Retina (tissue), 1 donor: Measurements from ENCODE around the gene CYP19A1.

ENCODE experiments used
- DNase-seq: peaks from one replicate; pipeline ENCODE4 v3.0.0-alpha.2; 2016

Gene CYP19A1

DNA sequence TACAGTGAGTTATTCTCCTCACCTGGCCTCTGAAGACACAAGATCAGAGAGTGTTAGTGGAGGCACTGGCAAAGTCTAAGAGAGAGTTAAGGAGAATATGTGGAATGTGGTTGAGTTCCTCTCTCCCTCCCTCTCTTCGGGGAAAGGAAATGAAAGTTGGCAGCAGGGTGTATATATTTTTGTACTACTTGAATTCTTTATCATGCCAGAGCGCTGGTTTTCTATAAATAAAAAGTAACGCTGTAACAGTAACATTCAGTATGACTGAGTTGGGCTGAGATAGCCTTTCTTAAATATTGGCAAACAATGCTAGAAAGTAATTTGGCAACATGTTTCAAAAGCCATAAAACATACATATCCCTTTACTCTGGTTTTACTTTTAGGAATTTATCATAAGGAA lies 166.2 kb downstream of the CYP19A1 start:
- no peak for DNase-seq

GRCh38 chr15:51171634-51171932 lies 166.8 kb downstream of the CYP19A1 start:
- no peak for DNase-seq

DNA sequence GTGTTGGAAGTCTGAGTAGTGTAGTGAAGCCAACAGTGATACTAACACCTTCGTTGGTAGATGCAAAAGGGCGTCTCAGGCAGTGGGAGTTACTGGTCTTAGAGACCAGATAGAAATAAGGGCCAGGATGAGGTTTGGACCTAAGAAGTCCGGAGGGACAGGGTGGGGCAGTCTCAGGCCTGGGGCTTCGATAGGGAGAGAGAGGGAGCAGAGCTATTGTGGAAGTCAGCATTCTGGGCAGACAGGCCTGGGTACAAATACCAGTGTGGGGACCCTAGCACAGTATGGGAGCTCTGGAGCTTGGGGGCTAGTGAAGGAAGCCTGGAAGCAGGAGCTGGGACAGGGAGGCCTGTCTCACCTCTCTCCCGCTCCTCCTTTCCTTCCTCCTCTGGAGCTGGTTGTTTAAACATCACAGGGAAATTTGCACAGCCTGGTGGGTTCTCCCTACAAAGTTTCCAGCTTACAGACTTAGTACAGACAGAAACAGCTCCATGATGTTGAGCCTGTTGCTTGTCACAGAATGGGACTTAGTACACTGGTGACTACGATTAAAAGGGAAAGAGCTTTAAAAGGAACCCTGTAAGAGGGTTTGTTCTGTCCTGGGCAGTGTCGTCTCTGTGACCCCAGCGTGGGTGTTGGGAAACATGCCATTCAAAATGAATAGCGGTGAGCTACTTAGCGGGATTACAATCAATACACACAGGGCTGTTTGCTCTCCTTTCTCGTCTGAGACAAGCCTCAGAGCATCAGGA lies 167.3 kb downstream of the CYP19A1 start:
- no peak for DNase-seq

DNA sequence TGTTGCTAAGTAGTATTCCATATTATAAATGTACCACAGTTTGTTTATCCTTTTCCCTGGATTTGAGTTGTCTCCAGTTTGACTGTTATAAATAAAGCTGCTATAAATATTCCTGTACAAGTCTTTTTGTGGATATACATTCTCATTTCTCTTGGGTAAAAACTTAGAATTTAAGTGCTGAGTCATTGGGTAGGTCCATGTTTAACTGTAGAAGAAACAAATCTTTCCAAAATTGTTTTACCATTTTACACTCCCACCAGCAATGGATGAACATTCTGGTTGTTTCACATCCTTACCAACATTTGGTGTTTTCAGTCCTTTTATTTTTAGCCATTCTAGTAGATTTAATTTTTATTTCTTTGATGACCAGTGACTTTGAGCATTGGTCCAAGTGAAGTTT lies 169.7 kb downstream of the CYP19A1 start:
- no peak for DNase-seq

- no peak for DNase-seq
Measured at GRCh38 chr15:51163843-51164242, 174.6 kb downstream of the CYP19A1 start.

- peak; percentile 72 for DNase-seq
Measured at GRCh38 chr15:51162865-51163762, 175.3 kb downstream of the CYP19A1 start.

DNA sequence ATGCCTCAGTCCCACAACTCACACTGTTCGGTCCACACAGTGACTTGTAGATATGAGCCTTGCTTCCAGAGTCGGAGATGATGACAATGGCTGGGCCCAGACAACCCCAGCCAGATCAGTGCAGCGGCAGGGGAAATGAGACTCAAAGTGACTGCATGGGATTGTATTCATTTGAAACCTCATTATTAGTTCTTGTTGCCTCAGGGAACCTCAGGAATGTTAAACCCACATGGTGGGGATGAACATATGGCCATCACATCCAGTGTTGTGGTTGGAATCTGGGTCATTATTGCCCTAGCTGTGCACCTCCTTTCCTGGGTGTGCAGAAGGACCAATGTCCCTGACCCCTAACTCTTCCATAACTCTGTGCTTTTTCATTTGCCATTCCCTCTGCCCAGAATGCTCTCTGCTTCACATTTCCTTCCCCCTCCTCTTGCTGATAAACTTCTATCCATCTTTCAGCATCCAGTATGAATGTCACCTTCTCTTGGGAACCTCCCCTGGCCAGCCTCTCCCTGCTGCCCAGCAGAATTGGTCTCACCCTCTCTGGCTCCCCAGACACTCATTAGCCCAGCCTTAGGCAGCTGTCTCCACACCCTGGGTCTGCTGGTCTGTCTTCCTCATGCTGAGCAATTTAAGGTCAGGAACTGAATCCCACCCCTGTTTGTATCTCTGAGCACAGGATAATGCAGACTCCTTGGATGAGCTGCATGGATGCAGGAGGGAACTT lies 176.7 kb downstream of the CYP19A1 start:
- DNase-seq, result no peak

DNA sequence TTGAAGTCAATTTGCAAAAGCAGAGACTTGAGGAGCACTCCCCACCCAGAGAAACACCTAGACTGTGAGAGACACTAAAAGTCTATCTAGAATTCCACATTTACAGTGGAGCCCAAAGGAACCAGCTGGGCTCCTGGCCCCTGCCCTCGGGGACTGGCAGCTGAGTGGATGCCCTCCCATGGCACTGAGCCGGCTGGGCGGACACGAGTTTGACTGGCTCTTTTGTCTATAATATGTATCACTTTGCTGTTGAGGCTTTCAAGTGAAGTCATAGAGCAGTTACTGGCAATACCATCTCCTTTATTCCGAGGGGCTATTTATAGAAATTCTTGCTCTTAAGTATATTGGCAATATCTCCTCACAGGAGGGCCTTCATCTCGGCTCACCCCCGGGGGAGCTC lies 177.9 kb downstream of the CYP19A1 start:
- no peak for DNase-seq
